GM12801 (cell line): Measurements from ENCODE around the gene FAM89B.

Experiments
- CTCF ChIP-seq: IDR thresholded peaks from one replicate; pipeline ENCODE4 v1.5.1; 2011; ENCODE audit warnings: control low read depth; ENCODE audit not compliant: insufficient read length; ENCODE audit errors: extremely low read depth

The FAM89B gene

GRCh38 chr11:65595543-65596281 lies 23.4 kb downstream of the FAM89B start, which contains the start of gene KCNK7:
TSS of gene KCNK7 (minus strand) at chr11:65595800. CDS start at chr11:65595772, 28 bp downstream.
- no peak for TF ChIP-seq CTCF

- TF ChIP-seq CTCF = no peak
Measured at GRCh38 chr11:65596520-65596919, 24.2 kb downstream of the FAM89B start.

GRCh38 chr11:65598258-65598699 lies 25.9 kb downstream of the FAM89B start:
- no peak for TF ChIP-seq CTCF

GRCh38 chr11:65599216-65599954 lies 27.0 kb downstream of the FAM89B start:
- TF ChIP-seq CTCF = no peak

- TF ChIP-seq CTCF = no peak
Measured at GRCh38 chr11:65599955-65600246, 27.6 kb downstream of the FAM89B start.

- TF ChIP-seq CTCF = no peak
Measured at GRCh38 chr11:65604258-65604657, 31.9 kb downstream of the FAM89B start.

- no peak for TF ChIP-seq CTCF
Measured at GRCh38 chr11:65606876-65607613, 34.7 kb downstream of the FAM89B start.
